CD4-positive, alpha-beta memory T cell (primary cell): ENCODE data around the gene CAPN7. TPM values are rescaled to one million over a fixed set of nuclear protein-coding genes. Genes with fewer than 3 reads are reported as not detected.

Experiments
- CTCF ChIA-PET: fragments of 350-600 bp; sonication (Branson Sonifier 250); formaldehyde crosslinking; loops from one replicate; lab custom pipeline; 2021; ENCODE audit warnings: inconsistent platforms; ENCODE audit not compliant: partially characterized antibody; lab: Charles Lee
- POLR2A ChIA-PET: fragments of 350-600 bp; sonication (Branson Sonifier 250); formaldehyde crosslinking; loops from one replicate; lab custom pipeline; 2021; ENCODE audit not compliant: partially characterized antibody; lab: Charles Lee
- DNase-seq, 5 donors: peaks; one replicate each; pipeline versions ENCODE4 v3.0.0 to v3.0.0-alpha.2; 2020 to 2022; ENCODE audit warnings: mixed read lengths in 1 of 5
- H3K27ac ChIP-seq: one replicate; pipeline ENCODE4 v1.7.0; 2013; ENCODE audit warnings: low read depth, low read length
- H3K27me3 ChIP-seq: 2 replicates; pipeline ENCODE4 v1.7.0; 2013; ENCODE audit warnings: mild to moderate bottlenecking, low read length, moderate library complexity; ENCODE audit not compliant: insufficient read depth
- H3K36me3 ChIP-seq: 2 replicates; pipeline ENCODE4 v1.7.0; 2013; ENCODE audit warnings: mild to moderate bottlenecking, low read length, moderate library complexity; ENCODE audit not compliant: insufficient read depth
- H3K4me1 ChIP-seq: 2 replicates; pipeline ENCODE4 v1.7.0; 2013; ENCODE audit warnings: mild to moderate bottlenecking, low read length, moderate library complexity; ENCODE audit not compliant: insufficient read depth
- H3K4me3 ChIP-seq, 2 donors: one replicate each; pipeline ENCODE4 v1.7.0; 2013; ENCODE audit warnings: low read length in 2 of 2, mild to moderate bottlenecking in 1 of 2
- H3K9me3 ChIP-seq, 2 donors: one replicate each; pipeline ENCODE4 v1.7.0; 2013; ENCODE audit warnings: low read length in 2 of 2, control low read depth in 1 of 2; ENCODE audit not compliant: control insufficient read depth in 1 of 2
- H3K27ac Mint-ChIP-seq, 7 donors: one replicate each; pipeline ENCODE4 v1.8.0; 2020 to 2021; ENCODE audit warnings: mixed read lengths in 7 of 7, mild to moderate bottlenecking in 6 of 7, inconsistent platforms in 3 of 7, moderate library complexity in 3 of 7
- H3K27me3 Mint-ChIP-seq, 2 donors: one replicate each; pipeline ENCODE4 v1.8.0; 2020 to 2021; ENCODE audit warnings: mixed read lengths in 2 of 2
- H3K36me3 Mint-ChIP-seq, 2 donors: one replicate each; pipeline ENCODE4 v1.8.0; 2020 to 2021; ENCODE audit warnings: mixed read lengths in 2 of 2, inconsistent platforms in 1 of 2, mild to moderate bottlenecking in 1 of 2
- H3K4me1 Mint-ChIP-seq, 4 donors: one replicate each; pipeline ENCODE4 v1.8.0; 2020 to 2021; ENCODE audit warnings: mixed read lengths in 4 of 4, mild to moderate bottlenecking in 1 of 4
- H3K4me3 Mint-ChIP-seq, 8 donors: one replicate each; pipeline ENCODE4 v1.8.0; 2020 to 2021; ENCODE audit warnings: mixed read lengths in 8 of 8, mild to moderate bottlenecking in 7 of 8, moderate library complexity in 6 of 8, inconsistent platforms in 3 of 8
- H3K9me3 Mint-ChIP-seq, 8 donors: one replicate each; pipeline ENCODE4 v1.8.0; 2020 to 2021; ENCODE audit warnings: mixed read lengths in 8 of 8, mild to moderate bottlenecking in 5 of 8, inconsistent platforms in 3 of 8, moderate library complexity in 1 of 8
- intact Hi-C: fragments of 100-400 bp; cut with micrococcal nuclease; formaldehyde crosslinking; loops from one replicate; pipeline ENCODE4 v1.15.1; 2023
- polyA plus RNA-seq, 2 donors: library from polyadenylated mRNA; unstranded; fragments of 300-500 nt; fragmentation: Illumina TruSeq; gene quantifications; one replicate each; pipeline ENCODE4 v1.2.3, GENCODE V29; 2021
- total RNA-seq, 2 experiments: library from RNA; stranded (reverse); gene quantifications; one replicate each; pipeline ENCODE4 v1.2.3, GENCODE V29; 2021

CAPN7 gene
- total and polyA plus RNA-seq, 4 experiments from 2014 or later = 18.9 to 103 (median 59.6) TPM

DNA sequence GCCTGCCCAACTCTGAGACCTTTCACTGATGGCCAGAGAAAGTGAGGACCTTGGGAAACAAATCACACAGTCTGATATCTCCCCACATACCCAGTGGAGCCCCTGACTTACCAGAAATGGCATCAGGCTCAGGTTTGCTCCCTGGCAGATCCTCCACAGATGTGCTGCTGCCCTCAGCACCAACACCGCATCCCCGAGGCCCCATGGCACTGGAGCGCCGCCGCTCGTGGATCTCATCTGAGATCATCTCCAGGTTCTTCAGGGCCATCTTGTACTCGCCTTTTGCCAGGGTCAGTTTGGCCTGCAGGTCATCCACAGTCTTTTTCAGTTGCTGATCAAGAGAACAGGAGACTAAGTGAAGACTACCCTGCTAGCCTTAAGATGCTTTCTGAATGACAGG is 52.7 kb downstream of the CAPN7 start:
- no peak for DNase-seq
- Mint-ChIP-seq H3K9me3 (no peaks in the 10 kb centered on the region), H3K27ac (peak overlapping the region in 6 of 7 donors; percentile 4 to 79 (median 26)), H3K4me3 (no peak overlapping the region), H3K27me3 (no peaks in the 10 kb centered on the region), H3K4me1 (peaks cover 10 to 36% (median 11%) of the 10 kb centered on the region in 4 donors), H3K36me3 (peaks cover 54 to 87% of the 10 kb centered on the region in 2 donors)
- H3K36me3 ChIP-seq = peaks cover 80% of the 10 kb centered on the region
- no peaks in the 10 kb centered on the region for H3K9me3 ChIP-seq
- POLR2A ChIA-PET = interaction anchor here (1.3 kb wide), 1 partner anchor 9 kb away, joined by 3 read pairs; no protein-coding TSS in a partner anchor
- CTCF ChIA-PET = interaction anchor here (1.2 to 3.8 kb wide), 4 partner anchors 8 to 146 kb away, joined by 3 to 31 read pairs (median 7); partner anchors contain the start of gene SH3BP5
- H3K27ac ChIP-seq = no peak overlapping the region
- no peaks in the 10 kb centered on the region for H3K27me3 ChIP-seq
- H3K4me1 ChIP-seq = no peaks in the 10 kb centered on the region
- intact Hi-C loops = no loop called here
- H3K4me3 ChIP-seq = no peak overlapping the region

DNA sequence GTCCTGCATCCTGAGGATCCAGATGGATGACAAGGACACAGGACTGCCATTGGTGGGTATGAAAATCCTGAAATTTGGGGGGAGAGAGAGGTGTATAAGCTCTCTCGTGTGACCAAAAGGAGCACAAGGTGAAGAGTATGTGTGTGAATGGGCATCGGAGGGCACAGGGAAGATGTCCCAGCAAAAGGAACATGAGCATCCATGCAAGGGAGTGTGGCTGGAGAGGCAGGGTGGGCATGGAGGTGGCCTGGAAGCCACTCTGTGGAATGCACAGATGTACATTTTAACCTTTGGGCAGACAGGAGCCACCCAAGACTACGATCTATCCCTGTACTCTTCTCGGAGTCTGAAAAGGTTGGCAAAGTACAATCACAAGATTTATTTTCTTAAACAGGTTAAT is 54.5 kb downstream of the CAPN7 start:
- peak overlapping the region in 1 of 8 donors; percentile 55 for H3K4me3 Mint-ChIP-seq
- POLR2A ChIA-PET = no interaction called here
- no peak for DNase-seq
- Histone ChIP-seq H3K27me3 (no peaks in the 10 kb centered on the region), H3K36me3 (peaks cover 65% of the 10 kb centered on the region), H3K9me3 (no peaks in the 10 kb centered on the region), H3K4me1 (peaks cover 14% of the 10 kb centered on the region), H3K4me3 (no peak overlapping the region), H3K27ac (no peak overlapping the region)
- peaks cover 16 to 53% (median 24%) of the 10 kb centered on the region in 4 donors for H3K4me1 Mint-ChIP-seq
- H3K27me3 Mint-ChIP-seq = no peaks in the 10 kb centered on the region
- peaks cover 57 to 80% of the 10 kb centered on the region in 2 donors for H3K36me3 Mint-ChIP-seq
- intact Hi-C loops = no loop called here
- CTCF ChIA-PET = interaction anchor here (1.2 to 1.6 kb wide), 3 partner anchors 72 to 146 kb away, joined by 3 to 8 read pairs (median 3); partner anchors contain the start of gene SH3BP5
- peak overlapping the region; percentile 42 to 87 (median 72) for H3K27ac Mint-ChIP-seq
- no peaks in the 10 kb centered on the region for H3K9me3 Mint-ChIP-seq

DNA sequence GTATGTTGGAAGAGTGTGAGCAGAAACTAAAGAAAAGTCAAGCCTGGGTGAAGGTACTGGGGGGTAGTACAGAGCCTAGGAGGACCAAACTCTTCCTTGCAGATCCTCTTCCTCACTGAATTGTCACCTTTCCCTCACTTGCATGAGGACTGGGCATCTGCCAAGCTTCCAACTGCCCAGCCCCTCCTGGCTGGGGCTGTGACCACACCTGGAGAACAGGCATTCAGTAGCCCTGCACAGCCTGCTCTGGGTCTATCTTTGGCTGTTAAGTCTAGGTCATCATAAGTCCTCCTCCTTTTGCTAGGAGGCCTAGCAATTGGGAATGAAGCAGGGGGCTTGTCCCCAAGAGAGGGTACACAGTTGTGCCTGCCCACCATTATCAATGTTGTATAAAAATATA is 55.2 kb downstream of the CAPN7 start:
- Mint-ChIP-seq H3K27me3 (no peaks in the 10 kb centered on the region), H3K4me3 (no peak overlapping the region), H3K27ac (peak overlapping the region in 6 of 7 donors; percentile 47 to 87 (median 62)), H3K36me3 (peaks cover 49 to 79% of the 10 kb centered on the region in 2 donors), H3K9me3 (no peaks in the 10 kb centered on the region), H3K4me1 (peaks cover 17 to 57% (median 31%) of the 10 kb centered on the region in 4 donors)
- CTCF ChIA-PET = no interaction called here
- Histone ChIP-seq H3K27me3 (no peaks in the 10 kb centered on the region), H3K9me3 (no peaks in the 10 kb centered on the region), H3K4me1 (peaks cover 21% of the 10 kb centered on the region), H3K27ac (peak overlapping the region; percentile 6), H3K4me3 (no peak overlapping the region), H3K36me3 (peaks cover 58% of the 10 kb centered on the region)
- no peak for DNase-seq
- POLR2A ChIA-PET = interaction anchor here (0.6 kb wide), 1 partner anchor 563 kb away, joined by 4 read pairs; no protein-coding TSS in a partner anchor
- intact Hi-C loops = no loop called here

DNA sequence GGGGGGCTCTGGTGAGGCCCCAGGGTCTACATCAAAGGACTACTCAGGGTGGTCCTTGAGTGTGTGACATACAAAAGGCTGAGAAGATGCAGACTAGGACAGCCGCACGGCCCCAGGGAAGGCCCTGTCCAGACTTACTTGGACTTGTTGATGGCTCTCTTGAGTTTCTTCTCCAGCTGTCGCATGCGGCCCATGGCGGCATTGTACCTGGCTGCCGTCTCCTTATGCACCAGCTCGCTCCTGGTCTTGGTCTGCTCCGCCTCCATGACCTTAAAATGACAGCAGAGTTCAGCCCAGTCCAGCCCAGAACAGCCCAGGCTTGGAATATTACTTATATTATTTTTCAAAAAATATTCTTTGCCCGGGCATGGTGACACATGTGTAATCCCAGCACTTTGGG is 56.0 kb downstream of the CAPN7 start:
- no peaks in the 10 kb centered on the region for H3K9me3 ChIP-seq
- Mint-ChIP-seq H3K4me1 (peaks cover 18 to 65% (median 36%) of the 10 kb centered on the region in 4 donors), H3K27ac (peak overlapping the region in 4 of 7 donors; percentile 47 to 72 (median 59)), H3K36me3 (peaks cover 47 to 77% of the 10 kb centered on the region in 2 donors), H3K27me3 (no peaks in the 10 kb centered on the region), H3K4me3 (no peak overlapping the region), H3K9me3 (no peaks in the 10 kb centered on the region)
- CTCF ChIA-PET = interaction anchor here (1.4 kb wide), 1 partner anchor 143 kb away, joined by 4 read pairs; no protein-coding TSS in a partner anchor
- POLR2A ChIA-PET = interaction anchor here (0.6 kb wide), 1 partner anchor 562 kb away, joined by 4 read pairs; no protein-coding TSS in a partner anchor
- no peak overlapping the region for H3K4me3 ChIP-seq
- intact Hi-C loops = no loop called here
- H3K36me3 ChIP-seq = peaks cover 56% of the 10 kb centered on the region
- no peaks in the 10 kb centered on the region for H3K27me3 ChIP-seq
- H3K27ac ChIP-seq = no peak overlapping the region
- DNase-seq = no peak
- peaks cover 27% of the 10 kb centered on the region for H3K4me1 ChIP-seq

DNA sequence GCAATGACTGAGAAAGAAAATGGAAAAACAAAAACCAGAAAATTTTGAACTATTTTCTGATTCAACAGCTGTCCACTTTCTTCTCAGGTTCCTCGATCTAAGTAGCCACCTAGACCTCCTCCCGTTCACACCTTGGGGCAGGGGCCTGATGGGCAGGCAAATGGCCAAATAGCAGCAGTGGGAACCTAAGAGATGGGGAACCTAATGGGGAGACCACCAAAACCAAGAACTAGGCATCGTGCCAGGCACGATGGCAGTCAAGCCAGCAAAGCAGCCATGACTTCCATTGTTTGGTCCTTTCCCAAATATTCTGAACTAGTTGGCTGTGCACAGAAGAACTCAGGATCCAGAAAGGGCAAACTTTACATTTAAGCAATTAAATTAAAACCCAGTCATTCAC is 57.1 kb downstream of the CAPN7 start:
- intact Hi-C loops = no loop called here
- POLR2A ChIA-PET = no interaction called here
- H3K27ac Mint-ChIP-seq = peak overlapping the region in 6 of 7 donors; percentile 29 to 81 (median 64)

DNA sequence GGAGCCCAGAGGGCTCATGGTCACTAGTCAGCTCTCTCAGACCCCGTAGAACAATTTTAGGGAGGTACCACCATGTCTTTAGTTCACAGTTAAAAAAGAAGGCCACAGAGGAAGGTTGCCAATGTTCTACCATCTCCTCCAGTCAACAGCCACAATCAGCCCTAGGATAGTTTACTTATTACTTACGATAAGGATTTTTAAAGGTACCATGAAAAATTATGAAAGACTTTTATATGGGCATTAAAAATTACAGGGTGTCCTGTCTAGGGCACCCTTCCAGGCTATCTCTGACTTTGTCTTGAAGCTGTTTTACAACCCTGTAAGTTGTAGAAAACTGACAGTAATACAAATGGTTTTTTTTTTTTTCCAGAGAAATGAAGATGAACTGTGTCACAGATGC is 57.9 kb downstream of the CAPN7 start:
- Mint-ChIP-seq H3K9me3 (no peaks in the 10 kb centered on the region), H3K27me3 (no peaks in the 10 kb centered on the region), H3K4me3 (peak overlapping the region in 2 of 8 donors; percentile 17 to 34), H3K27ac (peak overlapping the region; percentile 2 to 81 (median 51)), H3K4me1 (peaks cover 20 to 81% (median 51%) of the 10 kb centered on the region in 4 donors), H3K36me3 (peaks cover 40 to 70% of the 10 kb centered on the region in 2 donors)
- no peak overlapping the region for H3K4me3 ChIP-seq
- intact Hi-C loops = no loop called here
- ChIA-PET CTCF (interaction anchor here (1.6 to 10.0 kb wide), 3 partner anchors 44 to 115 kb away, joined by 3 to 224 read pairs (median 203); partner anchors contain the start of gene SH3BP5), POLR2A (interaction anchor here (2.3 kb wide), 1 partner anchor 58 kb away, joined by 6 read pairs; the partner anchor contains the start of gene CAPN7)
- H3K27ac ChIP-seq = no peak overlapping the region
- H3K36me3 ChIP-seq = peaks cover 51% of the 10 kb centered on the region
- H3K4me1 ChIP-seq = peaks cover 46% of the 10 kb centered on the region
- no peaks in the 10 kb centered on the region for H3K9me3 ChIP-seq
- no peaks in the 10 kb centered on the region for H3K27me3 ChIP-seq
- no peak for DNase-seq

More for the DNA sequence above, 57.1 kb downstream of the CAPN7 start:
- CTCF ChIA-PET = interaction anchor here (1.4 to 10.0 kb wide), 3 partner anchors 72 to 142 kb away, joined by 4 to 224 read pairs (median 203); partner anchors contain the start of gene SH3BP5
- Mint-ChIP-seq H3K4me3 (no peak overlapping the region), H3K4me1 (peaks cover 17 to 76% (median 43%) of the 10 kb centered on the region in 4 donors), H3K9me3 (no peaks in the 10 kb centered on the region), H3K27me3 (no peaks in the 10 kb centered on the region), H3K36me3 (peaks cover 41 to 76% of the 10 kb centered on the region in 2 donors)
- Histone ChIP-seq H3K36me3 (peaks cover 51% of the 10 kb centered on the region), H3K27ac (no peak overlapping the region), H3K27me3 (no peaks in the 10 kb centered on the region), H3K9me3 (no peaks in the 10 kb centered on the region), H3K4me3 (no peak overlapping the region), H3K4me1 (peaks cover 38% of the 10 kb centered on the region)
- peak in 1 of 5 donors; percentile 21 for DNase-seq

DNA sequence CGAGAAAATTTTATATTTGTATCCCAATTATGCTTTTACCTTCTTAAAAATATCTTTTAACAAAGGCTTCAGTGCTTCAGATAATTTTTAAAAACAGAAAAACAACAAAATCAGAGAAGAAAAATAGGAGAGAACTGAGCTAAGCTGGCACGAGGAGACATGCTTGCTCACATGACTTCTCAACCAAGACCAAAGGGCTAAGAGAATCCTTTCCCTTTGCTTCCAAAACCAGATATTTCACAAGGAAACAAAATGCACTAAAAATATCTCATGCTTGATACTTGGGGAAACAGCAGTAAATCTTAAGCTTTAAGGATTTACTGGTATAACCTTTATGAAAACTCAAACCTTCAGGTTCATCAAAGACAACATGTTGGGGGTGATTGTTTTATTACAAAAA is 58.4 kb downstream of the CAPN7 start:
- Mint-ChIP-seq H3K9me3 (no peaks in the 10 kb centered on the region), H3K4me1 (peaks cover 26 to 81% (median 56%) of the 10 kb centered on the region in 4 donors), H3K27me3 (no peaks in the 10 kb centered on the region), H3K36me3 (peaks cover 40 to 70% of the 10 kb centered on the region in 2 donors), H3K27ac (peak overlapping the region in 6 of 7 donors; percentile 57 to 95 (median 74)), H3K4me3 (no peak overlapping the region)
- H3K4me1 ChIP-seq = peaks cover 52% of the 10 kb centered on the region
- peaks cover 51% of the 10 kb centered on the region for H3K36me3 ChIP-seq
- CTCF ChIA-PET = interaction anchor here (1.6 to 10.0 kb wide), 3 partner anchors 43 to 114 kb away, joined by 3 to 224 read pairs (median 203); partner anchors contain the start of gene SH3BP5
- H3K27me3 ChIP-seq = no peaks in the 10 kb centered on the region
- H3K4me3 ChIP-seq = no peak overlapping the region
- DNase-seq = no peak
- no peak overlapping the region for H3K27ac ChIP-seq
- intact Hi-C loops = no loop called here
- POLR2A ChIA-PET = interaction anchor here (1.6 to 8.1 kb wide), 3 partner anchors 59 to 83 kb away, joined by 3 to 108 read pairs (median 6); partner anchors contain the start of genes CAPN7 and SH3BP5
- no peaks in the 10 kb centered on the region for H3K9me3 ChIP-seq
